Measurements from ENCODE around the gene AADAC.
"Not testable (repeated sequence)": the region's sequence is repeated elsewhere in the genome, so short reads cannot be mapped to it uniquely, and the experiment has no call there.

AADAC gene

GRCh38 chr3:151813799-151814198 lies at the start of gene AADAC:
Gene AADAC (plus strand): TSS chr3:151814116. CDS start chr3:151814163, 47 bp downstream.
- no peak for DNase-seq

GRCh38 chr3:151764699-151765098 lies 49.2 kb upstream of the AADAC start:
- not testable (repeated sequence) for DNase-seq

GRCh38 chr3:151765685-151766084 lies 48.2 kb upstream of the AADAC start:
- DNase-seq, result no peak

GRCh38 chr3:151766454-151766853 lies 47.5 kb upstream of the AADAC start:
- DNase-seq, result no peak

- DNase-seq, result no peak
Observed at GRCh38 chr3:151768393-151768930, 45.5 kb upstream of the AADAC start.

GRCh38 chr3:151769175-151769574 lies 44.7 kb upstream of the AADAC start:
- DNase-seq, result no peak

- no peak for DNase-seq
Observed at GRCh38 chr3:151770956-151771355, 43.0 kb upstream of the AADAC start.

GRCh38 chr3:151772825-151773480 lies 41.0 kb upstream of the AADAC start:
- no peak for DNase-seq

- no peak for DNase-seq
Observed at GRCh38 chr3:151774235-151774634, 39.7 kb upstream of the AADAC start.

- DNase-seq, result no peak
Observed at GRCh38 chr3:151774910-151775309, 39.0 kb upstream of the AADAC start.

- no peak for DNase-seq
Observed at GRCh38 chr3:151775314-151776258, 38.3 kb upstream of the AADAC start.

GRCh38 chr3:151776259-151776740 lies 37.6 kb upstream of the AADAC start:
- DNase-seq, result no peak

- no peak for DNase-seq
Observed at GRCh38 chr3:151777880-151778279, 36.0 kb upstream of the AADAC start.

- no peak for DNase-seq
Observed at GRCh38 chr3:151787626-151788025, 26.3 kb upstream of the AADAC start.

- DNase-seq, result no peak
Observed at GRCh38 chr3:151788401-151788800, 25.5 kb upstream of the AADAC start.

- DNase-seq, result no peak
Observed at GRCh38 chr3:151789853-151790463, 24.0 kb upstream of the AADAC start.

- DNase-seq, result not testable (repeated sequence)
Observed at GRCh38 chr3:151790763-151791162, 23.2 kb upstream of the AADAC start.

GRCh38 chr3:151792411-151792810 lies 21.5 kb upstream of the AADAC start:
- no peak for DNase-seq

- no peak for DNase-seq
Observed at GRCh38 chr3:151793636-151794035, 20.3 kb upstream of the AADAC start.

- DNase-seq, result no peak
Observed at GRCh38 chr3:151794080-151794479, 19.8 kb upstream of the AADAC start.

GRCh38 chr3:151795276-151795675 lies 18.6 kb upstream of the AADAC start:
- no peak for DNase-seq

GRCh38 chr3:151796105-151796680 lies 17.7 kb upstream of the AADAC start:
- no peak for DNase-seq

- DNase-seq, result no peak
Observed at GRCh38 chr3:151798466-151798865, 15.4 kb upstream of the AADAC start.

All from cortex of kidney (tissue), 1 donor.